GM21447 (cell line): ENCODE measurements around the gene RAD54L2.
"Not testable (repeated sequence)": the region's sequence is repeated elsewhere in the genome, so short reads cannot be mapped to it uniquely, and the experiment has no call there.

Experiments
- ATAC-seq: cut with Tn5 transposase; IDR thresholded peaks from one replicate; pipeline ENCODE4 v1.9.1; 2021; ENCODE audit not compliant: unreplicated experiment

The RAD54L2 gene

DNA sequence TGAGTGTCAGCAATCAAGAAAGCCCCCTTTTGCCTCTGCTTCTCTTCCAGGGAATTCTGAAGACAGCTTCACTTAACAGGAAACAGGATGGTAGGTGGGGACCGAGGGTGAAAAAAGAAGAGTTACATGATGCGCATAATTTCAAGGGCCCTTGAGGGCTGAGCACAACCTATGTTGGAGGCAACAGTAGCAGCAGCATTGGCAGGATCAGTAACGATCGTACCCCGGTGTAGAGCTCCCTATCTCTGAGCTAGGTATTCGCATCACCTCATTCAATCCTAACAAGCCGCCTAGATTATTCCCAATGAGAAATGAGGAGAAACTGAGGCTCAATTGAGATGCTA, 432 bp upstream of the RAD54L2 start:
- ATAC-seq, result no peak

DNA sequence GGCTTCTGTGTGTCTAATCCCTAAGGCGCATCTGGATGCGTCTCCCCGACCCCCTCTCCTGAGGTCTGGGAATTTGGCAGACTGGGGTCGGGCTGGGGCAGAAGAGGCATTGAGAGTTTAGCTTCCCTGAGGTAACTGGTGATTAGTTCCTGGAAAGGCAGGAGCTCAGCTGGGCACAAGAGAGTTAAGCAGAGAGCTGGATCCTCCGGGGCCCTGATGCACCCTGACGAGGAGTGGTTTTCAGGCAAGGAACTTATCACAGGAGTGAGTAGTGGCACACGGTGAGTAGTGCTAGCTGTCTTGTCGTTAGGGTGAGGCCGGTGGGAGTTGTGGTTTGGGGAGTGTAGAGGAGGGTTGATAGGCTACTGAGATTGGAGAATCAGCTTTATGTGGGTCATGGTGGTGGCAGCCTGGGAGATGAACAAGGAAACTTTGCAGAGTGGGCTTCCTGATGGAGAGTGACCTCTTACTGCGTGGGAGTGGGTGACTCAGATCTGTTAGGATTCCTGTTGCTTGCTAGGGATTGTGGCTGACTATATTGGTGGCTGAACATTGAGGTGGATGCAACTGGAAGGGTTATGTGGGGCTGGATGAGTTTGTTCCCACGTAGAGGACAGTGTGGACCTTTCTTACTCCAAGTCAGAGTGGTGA, 897 bp downstream of the RAD54L2 start:
- peak; percentile 12 for ATAC-seq

DNA sequence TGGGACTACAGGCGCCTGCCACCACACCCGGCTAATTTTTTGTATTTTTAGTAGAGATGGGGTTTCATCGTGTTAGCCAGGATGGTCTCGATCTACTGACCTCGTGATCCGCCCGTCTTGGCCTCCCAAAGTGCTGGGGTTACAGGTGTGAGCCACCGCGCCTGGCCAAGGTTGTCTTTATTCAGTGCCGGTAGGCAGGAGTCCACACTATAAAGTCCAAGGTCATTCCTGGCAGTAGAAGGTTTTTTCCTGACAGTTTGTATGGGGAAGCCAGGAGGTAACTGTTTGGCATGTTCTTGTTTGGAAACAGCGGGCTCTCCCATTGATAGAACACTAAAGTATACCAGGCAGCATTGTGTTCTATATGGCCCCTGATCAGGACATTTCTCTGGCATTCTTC, 4.1 kb downstream of the RAD54L2 start:
- not testable (repeated sequence) for ATAC-seq

DNA sequence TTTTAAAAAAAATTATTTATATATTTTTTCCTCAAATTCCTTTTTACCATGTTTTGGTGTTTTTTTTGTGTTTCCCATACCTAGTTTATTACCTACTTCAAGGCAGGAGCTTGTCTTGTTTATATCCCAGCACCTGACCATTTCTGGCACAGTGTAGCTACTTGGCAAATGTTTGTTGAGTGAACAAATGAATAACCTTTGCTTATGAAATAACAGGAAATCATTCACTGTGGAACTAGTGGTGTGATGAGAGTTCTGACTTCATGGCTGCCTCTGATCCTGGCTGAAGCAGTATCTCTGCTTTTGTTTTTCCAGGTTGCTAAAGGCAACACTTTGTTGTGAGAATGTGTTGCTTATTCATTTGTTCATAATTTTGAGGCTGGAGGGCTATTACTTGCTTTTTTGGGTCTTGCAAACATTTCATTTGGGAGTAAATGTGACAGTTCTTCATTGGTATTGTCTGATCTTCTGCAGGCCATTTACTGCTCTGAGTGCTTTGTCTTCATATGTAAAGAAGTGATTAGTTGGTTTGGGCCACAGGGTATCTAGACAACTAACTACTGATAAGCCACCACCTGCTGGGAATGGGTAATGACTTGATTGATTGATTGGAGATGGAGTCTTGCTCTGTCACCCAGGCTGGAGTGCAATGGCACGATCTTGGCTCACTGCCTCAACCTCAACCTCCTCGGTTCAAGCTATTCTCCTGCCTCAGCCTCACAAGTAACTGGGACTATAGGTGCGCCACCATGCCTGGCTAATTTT, 5.7 kb downstream of the RAD54L2 start:
- ATAC-seq, result no peak

DNA sequence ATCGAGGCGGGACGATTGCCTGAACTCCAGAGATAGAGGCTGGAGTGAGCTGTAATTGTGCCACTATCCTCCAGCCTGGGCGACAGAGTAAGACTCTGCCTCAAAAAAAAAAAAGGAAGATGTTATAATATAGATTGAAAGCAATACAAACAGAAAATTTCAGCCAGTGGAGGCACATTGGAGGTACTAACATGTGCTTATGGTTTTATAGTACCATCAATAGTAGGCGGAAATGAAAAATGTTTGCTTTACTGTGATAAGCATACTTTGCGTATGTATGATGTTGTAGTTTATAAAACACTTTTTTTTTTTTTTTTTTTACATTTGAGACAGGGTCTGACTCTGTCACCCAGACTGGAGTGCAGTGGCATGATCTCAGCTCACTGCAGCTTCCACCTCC, 8.8 kb downstream of the RAD54L2 start:
- ATAC-seq, result no peak

DNA sequence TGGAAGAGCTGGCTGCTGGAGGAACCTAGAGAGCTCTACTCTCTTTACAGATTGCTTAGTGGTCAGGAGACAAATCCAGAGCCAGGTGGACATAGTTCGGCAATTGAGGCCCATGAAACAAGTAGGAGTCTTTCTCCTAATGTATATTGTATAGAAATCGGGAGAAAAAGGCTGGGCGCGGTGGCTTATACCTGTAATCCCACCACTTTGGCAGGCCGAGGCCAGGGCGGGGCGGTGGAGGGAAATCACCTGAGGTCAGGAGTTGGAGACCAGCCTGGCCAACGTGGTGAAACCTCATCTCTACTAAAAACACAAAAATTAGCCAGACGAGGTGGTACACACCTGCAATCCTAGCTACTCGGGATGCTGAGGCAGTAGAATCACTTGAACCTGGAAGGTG, 10.8 kb downstream of the RAD54L2 start:
- no peak for ATAC-seq

DNA sequence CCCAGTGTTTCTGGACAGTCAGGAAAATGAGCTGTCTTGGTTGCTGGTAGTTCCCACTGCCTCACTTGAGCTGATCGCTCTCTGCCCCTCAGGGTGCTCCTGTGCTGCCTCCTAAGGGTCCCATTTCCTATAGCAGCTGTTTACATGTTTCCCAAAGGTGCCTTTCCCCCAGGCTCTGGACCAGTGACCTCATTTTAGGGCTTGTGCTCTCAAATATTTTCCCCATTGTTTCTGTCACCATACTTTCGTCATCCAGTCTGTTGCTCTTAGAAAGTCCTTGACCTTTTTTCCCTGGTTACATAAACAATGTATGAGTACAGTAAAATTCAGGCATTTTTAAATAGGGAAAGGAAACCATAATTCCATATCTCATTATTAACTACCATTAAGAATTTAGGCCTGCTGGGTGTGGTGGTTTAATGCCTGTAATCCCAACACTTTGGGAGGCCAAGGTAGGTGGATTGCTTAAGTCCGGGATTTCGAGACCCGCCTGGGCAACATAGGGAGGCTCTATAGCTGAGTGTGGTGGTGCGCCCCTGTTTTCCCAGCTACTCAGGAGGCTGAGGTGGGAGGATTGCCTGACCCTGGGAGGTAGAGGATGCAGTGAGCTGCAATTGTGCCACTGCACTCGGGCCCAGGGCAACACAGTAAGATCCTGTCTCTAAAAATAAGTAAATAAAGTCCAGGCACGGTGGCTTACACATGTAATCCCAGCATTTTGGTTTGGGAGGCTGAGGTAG, 11.7 kb downstream of the RAD54L2 start:
- ATAC-seq, result no peak

DNA sequence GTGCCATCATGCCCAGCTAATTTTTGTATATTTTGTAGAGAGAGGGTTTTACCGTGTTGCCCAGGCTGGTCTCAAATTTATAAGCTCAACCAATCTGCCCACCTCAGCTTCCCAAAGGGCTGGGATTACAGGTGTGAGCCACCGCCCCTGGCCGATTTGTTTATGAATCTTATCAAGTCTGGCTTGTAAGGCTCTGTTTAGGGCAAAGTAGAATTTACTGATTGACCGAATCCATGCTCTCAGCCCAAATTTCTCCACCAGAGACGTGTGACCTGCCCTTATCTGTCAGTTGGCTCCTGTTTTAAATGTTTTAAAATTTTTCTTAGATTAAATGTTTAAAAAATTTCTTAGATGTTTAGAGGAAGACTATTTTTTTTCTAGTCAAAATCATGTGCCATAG, 19.5 kb downstream of the RAD54L2 start:
- no peak for ATAC-seq

DNA sequence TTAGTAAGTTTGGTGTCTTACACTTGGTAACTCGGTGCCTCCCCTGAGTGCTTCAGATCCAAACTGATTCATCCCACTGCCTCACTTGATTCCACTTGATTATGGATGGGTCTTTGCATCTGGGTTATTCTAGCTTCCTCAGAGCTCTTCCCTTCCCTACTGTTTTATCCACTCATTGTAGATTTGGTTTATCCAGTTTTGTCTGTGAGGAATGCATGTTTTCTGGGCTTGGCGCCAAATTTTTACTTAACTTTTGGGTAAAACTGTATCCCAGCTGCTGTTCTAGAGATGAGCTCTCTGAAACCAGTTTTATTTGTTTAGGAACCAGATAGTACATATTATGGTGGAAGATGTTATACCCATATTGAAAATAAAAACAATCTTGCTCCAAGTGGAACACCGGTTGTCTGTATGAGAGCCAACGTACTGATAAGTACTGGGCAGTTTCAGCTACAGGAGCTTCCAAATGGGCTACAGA, 20.9 kb downstream of the RAD54L2 start:
- ATAC-seq, result no peak

DNA sequence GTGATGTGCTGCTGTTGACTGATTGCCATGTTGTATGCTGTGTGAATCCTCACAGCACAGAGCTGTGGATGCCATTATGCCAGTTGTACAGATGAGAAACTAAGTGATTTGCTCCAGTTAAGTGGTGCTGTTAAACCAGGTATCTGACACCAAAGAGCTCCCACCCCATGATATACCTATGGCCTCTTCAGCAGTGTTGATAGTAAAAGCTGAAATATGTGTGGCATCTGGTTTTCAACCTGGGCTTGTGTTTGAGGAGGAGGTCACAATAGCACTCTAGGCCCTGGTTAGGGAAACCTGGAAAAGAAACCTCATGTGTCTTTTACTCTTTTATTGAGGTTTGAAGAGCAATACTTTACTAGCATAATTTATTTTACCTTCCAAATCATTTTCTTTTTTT, 21.4 kb downstream of the RAD54L2 start:
- ATAC-seq, result no peak

DNA sequence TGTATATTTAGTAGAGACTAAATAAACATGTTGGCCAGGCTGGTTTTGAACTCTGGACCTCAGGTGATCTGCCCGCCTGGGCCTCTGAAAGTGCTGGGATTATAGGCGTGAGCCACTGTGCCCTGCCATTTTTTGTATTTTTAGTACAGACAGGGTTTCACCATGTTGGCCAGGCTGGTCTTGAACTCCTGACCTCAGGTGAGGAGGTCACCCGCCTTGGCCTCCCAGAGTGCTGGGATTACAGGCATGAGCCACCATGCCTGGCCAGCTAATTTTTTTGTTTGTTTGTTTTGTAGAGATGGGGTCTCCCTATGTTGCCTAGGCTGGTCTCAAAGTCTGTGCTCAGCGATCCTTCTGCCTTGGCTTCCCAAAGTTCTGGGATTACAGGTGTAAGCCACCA, 23.9 kb downstream of the RAD54L2 start:
- ATAC-seq, result not testable (repeated sequence)

DNA sequence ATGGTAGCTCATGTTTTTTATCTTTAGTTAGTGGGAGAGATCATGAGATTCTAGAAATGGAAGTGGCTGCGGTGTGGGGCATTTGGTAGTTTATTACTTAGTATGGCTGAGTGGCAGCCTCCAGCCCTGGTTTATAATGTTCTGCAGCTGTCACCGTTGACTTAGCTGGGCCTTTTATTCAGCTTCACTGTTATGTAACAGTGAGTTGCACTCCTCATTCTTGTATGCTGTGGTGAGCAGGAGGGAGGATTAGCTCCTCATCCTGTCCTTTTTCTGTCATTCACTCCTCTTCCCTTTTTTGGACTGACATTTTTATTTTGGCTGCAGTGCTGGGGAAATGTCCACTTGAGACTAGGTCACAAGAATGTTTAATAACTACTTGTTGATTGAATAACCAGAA, 29.5 kb downstream of the RAD54L2 start:
- no peak for ATAC-seq

DNA sequence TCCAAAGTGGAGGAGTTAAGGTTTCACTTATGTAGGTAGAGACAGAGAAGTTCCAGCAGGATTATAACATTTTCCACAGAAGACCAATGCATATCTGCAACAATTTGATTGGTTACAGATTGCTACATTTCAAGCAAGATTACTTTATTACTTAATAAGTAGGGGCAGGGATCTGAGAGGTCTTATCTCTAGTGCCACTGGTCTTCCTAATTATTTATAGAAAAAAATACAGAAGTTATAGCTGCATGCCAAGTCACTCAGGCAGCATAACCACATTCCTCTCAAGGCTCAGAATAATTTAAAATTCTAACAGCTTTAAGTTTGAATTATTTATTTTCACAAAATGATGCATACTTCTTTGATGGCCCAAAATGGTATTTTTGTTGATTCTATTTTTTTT, 30.5 kb downstream of the RAD54L2 start:
- no peak for ATAC-seq

DNA sequence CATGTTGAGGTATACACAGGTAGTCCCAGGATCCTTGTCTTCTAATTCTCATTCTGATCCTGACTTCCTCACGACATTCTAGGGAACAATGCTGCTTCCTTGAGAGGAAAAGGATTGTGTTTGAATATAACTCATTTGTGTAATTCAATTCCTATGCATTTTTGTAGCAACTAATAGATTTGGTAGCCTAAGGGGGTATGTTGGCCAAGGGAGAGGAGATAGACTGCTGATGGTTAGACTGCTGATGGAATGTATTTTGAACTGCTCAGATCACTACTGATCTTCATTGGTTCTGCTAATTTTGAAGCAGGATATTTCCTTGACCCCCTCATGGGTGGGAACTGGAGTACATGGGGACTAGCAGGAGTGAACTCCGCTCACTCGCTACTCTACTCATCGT, 39.7 kb downstream of the RAD54L2 start:
- no peak for ATAC-seq

DNA sequence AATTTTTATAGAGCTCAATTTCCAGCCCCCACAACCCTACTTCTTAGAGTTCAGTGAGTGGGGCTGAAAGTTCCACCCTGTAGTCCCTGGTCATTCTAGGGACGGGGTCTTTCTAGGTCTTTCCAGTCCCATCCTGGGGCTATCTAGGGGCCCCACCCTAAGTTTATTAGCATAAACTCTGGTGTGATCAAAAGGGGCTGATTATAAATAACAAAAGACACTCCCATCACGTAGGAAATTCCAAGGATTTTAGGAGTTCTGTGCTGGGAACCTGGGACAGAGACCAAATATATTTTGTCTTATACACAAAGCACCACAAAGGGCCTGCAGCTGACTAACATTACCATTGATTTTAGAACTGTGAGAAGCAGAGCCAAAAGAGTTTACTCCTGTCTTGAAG, 41.9 kb downstream of the RAD54L2 start:
- ATAC-seq, result no peak

DNA sequence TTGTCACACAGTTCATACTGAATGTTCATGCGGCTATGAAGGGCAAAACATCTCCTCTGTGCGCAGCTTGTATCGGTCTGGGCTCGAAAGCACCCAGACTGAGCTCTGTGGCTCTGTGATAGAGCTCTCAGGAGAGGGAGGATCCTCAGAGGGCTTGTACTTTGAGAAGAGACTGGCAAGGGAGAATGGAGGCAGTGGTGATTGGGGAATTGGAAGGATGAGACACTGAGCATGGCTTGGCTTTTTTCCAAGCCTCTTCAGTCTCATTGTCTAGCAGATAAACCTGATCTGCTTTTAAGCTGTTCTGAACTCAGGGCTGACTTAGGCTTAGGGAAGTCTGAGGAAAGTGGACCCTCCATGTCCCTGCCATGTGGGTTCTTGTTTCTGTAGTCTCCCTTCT, 43.0 kb downstream of the RAD54L2 start:
- no peak for ATAC-seq

DNA sequence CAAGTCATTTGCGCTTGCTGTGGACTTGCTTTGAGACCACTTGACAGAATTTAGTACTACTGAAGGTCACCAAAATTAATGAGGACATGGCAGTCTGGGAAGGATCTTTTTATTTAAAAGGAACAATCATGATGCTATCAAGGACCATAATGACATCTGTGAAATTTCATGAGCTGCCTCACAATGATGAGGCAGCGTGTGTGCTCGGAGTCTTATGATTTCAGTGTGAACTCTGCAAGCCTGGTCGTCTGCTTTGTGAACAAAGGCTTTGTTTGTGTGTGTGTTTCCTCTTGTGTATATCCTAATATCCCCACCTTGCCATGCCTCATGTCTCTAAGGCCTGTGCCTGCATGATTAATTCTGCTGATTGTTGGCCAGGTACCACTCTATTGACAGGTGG, 46.7 kb downstream of the RAD54L2 start:
- ATAC-seq, result no peak

DNA sequence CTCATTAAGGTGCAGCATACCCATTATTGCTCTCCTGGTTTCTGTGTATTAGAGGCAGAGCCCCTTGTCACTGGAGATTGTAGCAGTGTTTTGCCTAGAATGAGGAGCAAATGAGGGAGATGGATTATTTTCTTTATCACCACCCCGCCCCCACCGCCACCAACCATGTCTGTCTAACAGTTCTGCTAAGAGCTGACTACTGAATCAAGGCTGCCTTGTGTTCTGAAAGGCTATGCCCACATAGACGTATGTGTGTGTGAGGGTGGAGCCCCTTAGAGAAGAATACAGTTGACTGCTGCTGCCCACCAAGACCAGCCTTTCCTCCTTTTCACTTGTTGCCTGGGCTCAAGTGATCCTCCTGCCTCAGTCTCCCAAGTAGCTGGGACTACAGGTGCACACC, 47.4 kb downstream of the RAD54L2 start:
- no peak for ATAC-seq
